Measurements from ENCODE around the gene ATP10D.

- TF ChIP-seq, protein P1, sequence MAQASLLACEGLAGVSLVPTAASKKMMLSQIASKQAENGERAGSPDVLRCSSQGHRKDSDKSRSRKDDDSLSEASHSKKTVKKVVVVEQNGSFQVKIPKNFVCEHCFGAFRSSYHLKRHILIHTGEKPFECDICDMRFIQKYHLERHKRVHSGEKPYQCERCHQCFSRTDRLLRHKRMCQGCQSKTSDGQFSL (CRISPR knock-in tag; IDR thresholded peaks at IDR 0.05): no peak
- TF ChIP-seq, protein P1 (tag; IDR thresholded peaks at IDR 0.05): no peak
- no peak for TF ChIP-seq CBX2 (IDR thresholded peaks at IDR 0.05; ENCODE audit: insufficient read depth, low read length, poor library complexity, severe bottlenecking)
- TF ChIP-seq, protein P2, sequence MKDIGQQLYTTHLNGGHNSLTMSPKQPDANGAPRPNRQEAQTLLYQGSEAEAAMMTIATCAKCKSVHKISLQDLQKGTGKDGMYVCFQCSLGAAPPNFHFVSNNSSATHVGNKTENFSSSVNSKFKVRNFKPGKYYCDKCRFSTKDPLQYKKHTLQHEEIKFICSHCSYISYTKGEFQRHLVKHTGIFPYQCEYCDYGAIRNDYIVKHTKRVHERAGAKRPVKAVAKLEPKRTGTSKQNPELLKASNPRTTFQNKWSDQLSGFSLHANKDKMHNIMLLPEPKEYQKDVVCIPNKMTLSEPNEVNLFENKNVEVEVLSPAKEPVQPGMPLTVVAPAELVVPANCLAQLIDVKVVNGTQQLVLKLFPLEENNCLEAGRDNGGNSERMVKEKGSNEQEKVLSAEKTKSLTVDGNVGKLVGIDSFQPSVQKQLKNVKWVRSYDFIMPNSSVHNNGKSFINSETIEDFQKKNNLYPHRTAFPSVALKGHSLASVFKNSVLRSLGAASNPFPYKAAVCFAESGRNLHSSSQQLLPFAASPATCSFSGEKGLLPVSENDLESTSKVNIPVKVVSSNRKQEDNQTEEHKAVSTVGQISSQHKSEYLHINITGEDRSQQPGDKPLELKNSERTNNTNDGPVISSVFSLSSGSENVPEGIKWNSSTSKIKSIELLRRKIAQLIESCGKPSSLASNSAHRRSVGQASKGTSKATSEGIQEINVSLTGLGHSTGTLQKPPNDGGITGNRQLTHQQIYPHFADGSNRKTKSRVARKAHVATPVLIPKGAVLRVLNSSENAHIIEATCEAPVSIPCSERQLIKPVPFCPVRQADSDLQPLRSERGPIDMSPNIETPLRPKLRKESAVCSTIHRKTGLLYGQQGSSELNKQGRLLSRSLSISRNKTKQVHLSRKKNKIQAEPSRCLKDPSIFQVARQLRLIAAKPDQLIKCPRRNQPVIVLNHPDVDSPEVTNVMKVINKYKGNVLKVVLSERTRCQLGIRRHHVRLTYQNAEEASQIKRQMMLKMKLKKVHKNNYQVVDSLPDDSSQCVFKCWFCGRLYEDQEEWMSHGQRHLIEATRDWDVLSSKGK (CRISPR knock-in tag; IDR thresholded peaks at IDR 0.05): no peak
- no peak for TF ChIP-seq ESRRA (IDR thresholded peaks at IDR 0.05; ENCODE audit: borderline replicate concordance, low read depth)
- no peak for TF ChIP-seq CTCF (IDR thresholded peaks at IDR 0.05 in 2 of 3, conservative IDR thresholded peaks at IDR 0.05 in 1 of 3; ENCODE audit: insufficient read depth in 2 of 3, low read depth in 1 of 3, low read length in 3 of 3)
- no peak for TF ChIP-seq SREBF2 (CRISPR knock-in tag; IDR thresholded peaks at IDR 0.05)
- no peak for TF ChIP-seq SMAD1 (IDR thresholded peaks at IDR 0.05; ENCODE audit: low read depth, low read length, partially characterized antibody)
- no peak for TF ChIP-seq SIX5 (IDR thresholded peaks at IDR 0.05; ENCODE audit: borderline replicate concordance in 1 of 2, insufficient read depth in 1 of 2, low read depth in 1 of 2, low read length in 2 of 2)
- no peak for TF ChIP-seq SRSF1 (IDR thresholded peaks at IDR 0.05; ENCODE audit: low read depth, low read length)
- TF ChIP-seq POU5F1 (IDR thresholded peaks at IDR 0.05; ENCODE audit: borderline replicate concordance, low read depth, low read length, partially characterized antibody): no peak
- no peak for TF ChIP-seq ELF4 (CRISPR knock-in tag; IDR thresholded peaks at IDR 0.05)
- no peak for TF ChIP-seq MYNN (IDR thresholded peaks at IDR 0.05)
- no peak for TF ChIP-seq MYNN (CRISPR knock-in tag; IDR thresholded peaks at IDR 0.05)
- no peak for TF ChIP-seq POLR2A (conservative IDR thresholded peaks at IDR 0.05)
- TF ChIP-seq ZNF75A (CRISPR knock-in tag; IDR thresholded peaks at IDR 0.05): no peak
Measured at GRCh38 chr4:47451657-47452056, 33.4 kb upstream of the ATP10D start.
